ENCODE data around the gene HS6ST3.

The HS6ST3 gene

GRCh38 chr13:96678801-96679200 is 588.9 kb downstream of the HS6ST3 start:
- DNase-seq, result no peak

- no peak for DNase-seq
Measured at GRCh38 chr13:96680898-96681297, 591.0 kb downstream of the HS6ST3 start.

GRCh38 chr13:96681766-96682165 is 591.9 kb downstream of the HS6ST3 start:
- no peak for DNase-seq

- DNase-seq, result no peak
Measured at GRCh38 chr13:96684469-96684868, 594.6 kb downstream of the HS6ST3 start.

- DNase-seq, result no peak
Measured at GRCh38 chr13:96684907-96685306, 595.0 kb downstream of the HS6ST3 start.

GRCh38 chr13:96686286-96686685 is 596.4 kb downstream of the HS6ST3 start:
- DNase-seq, result no peak

GRCh38 chr13:96687191-96687590 is 597.3 kb downstream of the HS6ST3 start:
- no peak for DNase-seq

GRCh38 chr13:96690998-96691397 is 601.1 kb downstream of the HS6ST3 start:
- no peak for DNase-seq

- DNase-seq, result no peak
Measured at GRCh38 chr13:96696389-96696900, 606.5 kb downstream of the HS6ST3 start.

GRCh38 chr13:96700657-96701056 is 610.8 kb downstream of the HS6ST3 start:
- no peak for DNase-seq

GRCh38 chr13:96707146-96707545 is 617.2 kb downstream of the HS6ST3 start:
- DNase-seq, result no peak

- DNase-seq, result no peak
Measured at GRCh38 chr13:96710166-96710862, 620.4 kb downstream of the HS6ST3 start.

GRCh38 chr13:96720446-96720845 is 630.5 kb downstream of the HS6ST3 start:
- no peak for DNase-seq

GRCh38 chr13:96726651-96727050 is 636.7 kb downstream of the HS6ST3 start:
- no peak for DNase-seq

- DNase-seq, result no peak
Measured at GRCh38 chr13:96728463-96728862, 638.6 kb downstream of the HS6ST3 start.

- DNase-seq, result no peak
Measured at GRCh38 chr13:96730676-96731075, 640.8 kb downstream of the HS6ST3 start.

- no peak for DNase-seq
Measured at GRCh38 chr13:96734499-96734898, 644.6 kb downstream of the HS6ST3 start.

- DNase-seq, result no peak
Measured at GRCh38 chr13:96741779-96742178, 651.9 kb downstream of the HS6ST3 start.

- DNase-seq, result no peak
Measured at GRCh38 chr13:96743296-96744089, 653.6 kb downstream of the HS6ST3 start.

GRCh38 chr13:96744367-96745331 is 654.7 kb downstream of the HS6ST3 start:
- DNase-seq, result no peak

GRCh38 chr13:96746886-96747285 is 657.0 kb downstream of the HS6ST3 start:
- DNase-seq, result no peak

GRCh38 chr13:96749825-96750224 is 659.9 kb downstream of the HS6ST3 start:
- DNase-seq, result no peak

GRCh38 chr13:96751089-96751488 is 661.2 kb downstream of the HS6ST3 start:
- no peak for DNase-seq

Data from GDM1 (cell line).